Sigmoid colon (tissue), 7 donors: ENCODE results near the gene NTM. TPM values are rescaled to one million over a fixed set of nuclear protein-coding genes. Genes with fewer than 3 reads are reported as not detected.
A peak's percentile ranks its signal among the peaks of the same experiment; 100 is the strongest.

Experiments
- DNase-seq: peaks from one replicate; pipeline ENCODE4 v3.0.0-alpha.2; 2019
- H3K27ac ChIP-seq, 4 donors: fragments of 200-600 bp; sonication (generic); one replicate each; pipeline ENCODE4 v1.5.1; 2016 to 2019; ENCODE audit warnings: mild to moderate bottlenecking in 1 of 4
- H3K27me3 ChIP-seq, 3 donors: fragments of 200-600 bp; sonication (generic); one replicate each; pipeline ENCODE4 v1.5.1; 2019; ENCODE audit warnings: mild to moderate bottlenecking in 1 of 3
- H3K36me3 ChIP-seq, 4 donors: fragments of 200-600 bp; sonication (generic); one replicate each; pipeline ENCODE4 v1.5.1; 2016 to 2019
- H3K4me1 ChIP-seq, 4 donors: fragments of 200-600 bp; sonication (generic); one replicate each; pipeline ENCODE4 v1.5.1; 2017 to 2019
- H3K4me3 ChIP-seq, 4 donors: fragments of 200-600 bp; sonication (generic); one replicate each; pipeline ENCODE4 v1.5.1; 2017 to 2019; ENCODE audit warnings: mild to moderate bottlenecking in 2 of 4, moderate library complexity in 1 of 4
- H3K9me3 ChIP-seq, 4 donors: fragments of 200-600 bp in 3 of 4; sonication (generic) in 3 of 4; one replicate each; pipeline versions ENCODE4 v1.5.1 to v1.6.1; 2013 to 2019
- CTCF ChIP-seq, 4 experiments: fragments of 450-650 bp in 3 of 4; fragments of 200-600 bp in 1 of 4; IDR thresholded peaks; one replicate each; pipeline ENCODE4 v1.5.1; 2016 to 2019; ENCODE audit warnings: antibody characterized with exemption in 4 of 4, mild to moderate bottlenecking in 3 of 4, moderate library complexity in 2 of 4
- EP300 ChIP-seq, 4 donors: sonication (generic); formaldehyde crosslinking; IDR thresholded peaks; one replicate each; pipeline ENCODE4 v1.6.1; 2017; ENCODE audit warnings: antibody characterized with exemption in 4 of 4
- POLR2A ChIP-seq, 2 donors: fragments of 450-650 bp; IDR thresholded peaks; one replicate each; pipeline ENCODE4 v1.6.1; 2016; ENCODE audit warnings: antibody characterized with exemption in 2 of 2, mild to moderate bottlenecking in 2 of 2, moderate library complexity in 2 of 2
- POLR2AphosphoS5 ChIP-seq, 4 donors: sonication (generic); formaldehyde crosslinking; IDR thresholded peaks; one replicate each; pipeline ENCODE4 v1.6.1; 2017; ENCODE audit warnings: antibody characterized with exemption in 4 of 4
- WGBS, 2 donors: extraction: QIAGEN DNeasy Blood & Tissue Kit; methylation state at CpG; one replicate each; pipeline ENCODE4 v1.1.7; 2013; 5-methylcytosine and 5-hydroxymethylcytosine counted together
- intact Hi-C: fragments of 100-400 bp; cut with DNase I; formaldehyde crosslinking; loops from one replicate; pipeline ENCODE4 v1.15.1; 2023
- polyA plus RNA-seq, 3 donors: library from polyadenylated mRNA; stranded (reverse); fragments of 200-250 nt; gene quantifications; one replicate each; pipeline ENCODE4 v1.2.3, GENCODE V29; 2013
- total RNA-seq, 4 donors: library from RNA; depleted of rRNA; stranded (reverse); fragments of >200 nt; gene quantifications; one replicate each; pipeline ENCODE4 v1.1.0, GENCODE V29; 2016
- donor health status: healthy with polysubstance abuse.
- donor health status: Bipolar disorder and iron deficiency.
- donor health status: healthy.

Gene NTM
- total and polyA plus RNA-seq, 7 donors, result 0.96 to 18.3 (median 6.4) TPM; not detected in 1

- 79 to 93% methylated on average over 2 of the region's 2 CpGs for WGBS, 2 donors
- no peak overlapping the region for H3K27ac ChIP-seq
- H3K9me3 ChIP-seq, result no peaks in the 10 kb centered on the region
- H3K4me3 ChIP-seq, result no peak overlapping the region
- intact Hi-C loops, result no loop called here
- H3K4me1 ChIP-seq, result peaks cover 0 to 11% (median 0%) of the 10 kb centered on the region in 4 donors
- no peak for DNase-seq
- H3K27me3 ChIP-seq, result no peaks in the 10 kb centered on the region
- H3K36me3 ChIP-seq, result no peaks in the 10 kb centered on the region
- TF ChIP-seq POLR2A (IDR thresholded peaks at IDR 0.05) (no peak), EP300 (IDR thresholded peaks at IDR 0.05) (no peak), CTCF (IDR thresholded peaks at IDR 0.05) (no peak)
Measured at GRCh38 chr11:132052342-132052741, 681.9 kb downstream of the NTM start.

GRCh38 chr11:132052904-132053303, 682.5 kb downstream of the NTM start:
- intact Hi-C loops, result no loop called here
- Histone ChIP-seq H3K27ac (no peak overlapping the region), H3K4me3 (no peak overlapping the region), H3K4me1 (peaks cover 0 to 11% (median 0%) of the 10 kb centered on the region in 4 donors), H3K36me3 (no peaks in the 10 kb centered on the region), H3K27me3 (no peaks in the 10 kb centered on the region), H3K9me3 (no peaks in the 10 kb centered on the region)
- 85 to 92% methylated on average over 3 of the region's 3 CpGs for WGBS, 2 donors
- no peak for DNase-seq
- TF ChIP-seq CTCF (IDR thresholded peaks at IDR 0.05) (no peak), POLR2A (IDR thresholded peaks at IDR 0.05) (no peak), POLR2AphosphoS5 (IDR thresholded peaks at IDR 0.05) (no peak), EP300 (IDR thresholded peaks at IDR 0.05) (no peak)

GRCh38 chr11:132054822-132055221, 684.4 kb downstream of the NTM start:
- H3K27me3 ChIP-seq, result no peaks in the 10 kb centered on the region
- intact Hi-C loops, result no loop called here
- WGBS, 2 donors, result 21 to 31% methylated on average over 1 of the region's 1 CpG

GRCh38 chr11:132055296-132055695, 684.9 kb downstream of the NTM start:
- H3K4me3 ChIP-seq, result no peak overlapping the region
- no peak for DNase-seq
- H3K4me1 ChIP-seq, result peaks cover 0 to 8% (median 0%) of the 10 kb centered on the region in 4 donors
- TF ChIP-seq CTCF (IDR thresholded peaks at IDR 0.05) (no peak), EP300 (IDR thresholded peaks at IDR 0.05) (no peak), POLR2A (IDR thresholded peaks at IDR 0.05) (no peak), POLR2AphosphoS5 (IDR thresholded peaks at IDR 0.05) (no peak)
- no peaks in the 10 kb centered on the region for H3K36me3 ChIP-seq
- H3K9me3 ChIP-seq, result no peaks in the 10 kb centered on the region
- WGBS, 2 donors, result 71 to 80% methylated on average over 6 of the region's 6 CpGs
- H3K27me3 ChIP-seq, result no peaks in the 10 kb centered on the region
- intact Hi-C loops, result no loop called here
- H3K27ac ChIP-seq, result no peak overlapping the region

More at GRCh38 chr11:132054822-132055221, 684.4 kb downstream of the NTM start:
- Histone ChIP-seq H3K9me3 (no peaks in the 10 kb centered on the region), H3K4me3 (no peak overlapping the region), H3K4me1 (peaks cover 0 to 11% (median 0%) of the 10 kb centered on the region in 4 donors), H3K36me3 (no peaks in the 10 kb centered on the region), H3K27ac (no peak overlapping the region)
- TF ChIP-seq CTCF (IDR thresholded peaks at IDR 0.05) (no peak), POLR2A (IDR thresholded peaks at IDR 0.05) (no peak), EP300 (IDR thresholded peaks at IDR 0.05) (no peak), POLR2AphosphoS5 (IDR thresholded peaks at IDR 0.05) (no peak)
- DNase-seq, result no peak

GRCh38 chr11:132056689-132057088, 686.3 kb downstream of the NTM start:
- no peak for TF ChIP-seq EP300 (IDR thresholded peaks at IDR 0.05)
- H3K9me3 ChIP-seq, result no peaks in the 10 kb centered on the region
- H3K4me3 ChIP-seq, result no peak overlapping the region
- intact Hi-C loops, result no loop called here
- peak overlapping the region in 1 of 4 donors; percentile 32 for H3K27ac ChIP-seq
- H3K4me1 ChIP-seq, result peaks cover 0 to 6% (median 0%) of the 10 kb centered on the region in 4 donors
- H3K27me3 ChIP-seq, result no peaks in the 10 kb centered on the region
- no peak for DNase-seq
- WGBS, 2 donors, result 68 to 72% methylated on average over 6 of the region's 6 CpGs
- no peaks in the 10 kb centered on the region for H3K36me3 ChIP-seq
